GM21576 (cell line): ENCODE results near the gene TPK1.

Experiments
- ATAC-seq: cut with Tn5 transposase; IDR thresholded peaks from one replicate; pipeline ENCODE4 v1.9.1; 2021; ENCODE audit warnings: mild to moderate bottlenecking, moderate library complexity; ENCODE audit not compliant: unreplicated experiment

TPK1 gene

GRCh38 chr7:144494355-144494754 lies 341.5 kb downstream of the TPK1 start:
- no peak for ATAC-seq

GRCh38 chr7:144489504-144489903 lies 346.3 kb downstream of the TPK1 start:
- ATAC-seq: no peak

DNA sequence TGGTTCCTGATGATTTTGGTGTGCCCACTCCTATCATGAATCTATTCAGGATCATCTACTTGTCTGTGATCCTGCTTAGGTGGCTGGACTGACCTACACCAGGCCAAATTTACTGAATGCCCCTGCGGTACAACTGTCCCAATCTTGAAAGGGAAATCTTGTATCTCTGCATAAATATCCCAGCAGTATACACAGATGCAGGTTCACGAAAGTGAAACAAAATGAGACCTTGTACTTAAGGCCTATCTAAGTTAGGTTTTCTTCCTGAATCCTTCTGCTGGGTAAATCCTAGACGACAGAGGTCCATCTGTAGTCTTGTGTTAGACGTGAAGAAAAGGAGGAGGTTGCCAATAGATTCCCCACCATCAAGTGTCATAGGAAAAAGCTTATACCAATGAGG lies 346.9 kb downstream of the TPK1 start:
- no peak for ATAC-seq

DNA sequence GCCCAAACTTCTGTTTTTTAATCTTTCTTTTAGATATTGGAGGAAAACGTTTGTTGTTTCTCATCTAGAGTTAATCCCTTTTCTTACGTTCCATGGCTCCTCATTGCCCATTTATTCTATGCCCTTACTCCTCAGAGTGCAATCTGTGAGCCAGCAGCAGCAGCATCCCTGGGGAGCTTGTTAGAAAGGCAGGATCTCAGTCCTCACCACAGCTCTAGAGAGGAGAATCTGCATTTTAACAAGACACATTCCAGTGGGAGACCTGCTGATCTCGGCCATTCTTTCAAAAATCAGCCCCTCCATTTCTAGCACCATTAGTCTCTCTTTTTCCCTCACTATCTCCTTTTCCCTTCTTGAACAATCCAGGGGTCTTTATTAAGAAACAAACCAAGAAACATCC lies 348.0 kb downstream of the TPK1 start:
- no peak for ATAC-seq

DNA sequence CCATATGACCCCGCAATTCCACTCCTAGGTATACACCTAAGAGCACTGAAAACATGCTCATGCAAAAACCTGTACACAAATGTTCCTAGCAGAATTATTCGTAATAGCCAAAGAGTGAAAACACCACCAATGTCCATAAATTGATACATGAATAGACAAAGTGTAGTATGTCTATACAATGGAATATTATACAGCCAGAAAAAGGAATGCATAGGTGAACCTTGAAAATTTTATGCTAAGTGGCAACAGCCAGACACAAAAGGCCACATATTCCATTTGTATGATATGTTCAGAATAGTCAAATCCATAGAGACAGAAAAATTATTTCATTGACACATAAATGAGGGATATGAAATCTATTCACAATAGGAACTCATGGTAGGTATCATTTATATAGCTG lies 351.4 kb downstream of the TPK1 start:
- ATAC-seq: no peak

- ATAC-seq: no peak
These were observed 352.7 kb downstream of the TPK1 start for GRCh38 chr7:144483189-144483588.

DNA sequence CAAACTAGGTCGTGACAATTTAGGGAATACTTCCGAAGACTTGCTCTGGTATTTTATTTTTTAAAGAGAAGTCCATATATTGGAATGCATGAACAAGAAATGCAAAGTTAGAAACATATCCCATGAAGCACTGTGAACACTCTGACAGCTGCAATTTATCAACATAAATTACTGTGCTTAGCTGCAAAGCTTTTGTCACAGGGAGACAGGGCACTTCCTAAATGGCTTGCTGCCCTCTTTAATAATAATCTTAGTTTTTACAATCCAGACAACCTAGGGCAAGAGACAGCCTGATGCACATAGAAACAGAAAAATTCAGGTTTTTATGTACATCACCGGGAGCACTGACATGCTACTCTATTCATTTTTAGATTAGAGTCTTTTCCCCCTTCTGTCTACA lies 354.0 kb downstream of the TPK1 start:
- ATAC-seq: no peak

GRCh38 chr7:144477348-144477747 lies 358.5 kb downstream of the TPK1 start:
- ATAC-seq: no peak

GRCh38 chr7:144474800-144475615 lies 360.8 kb downstream of the TPK1 start:
- ATAC-seq: no peak

GRCh38 chr7:144474363-144474762 lies 361.5 kb downstream of the TPK1 start:
- ATAC-seq: no peak

GRCh38 chr7:144473908-144474307 lies 361.9 kb downstream of the TPK1 start:
- no peak for ATAC-seq

- ATAC-seq: no peak
These were observed 365.8 kb downstream of the TPK1 start for GRCh38 chr7:144470078-144470477.

DNA sequence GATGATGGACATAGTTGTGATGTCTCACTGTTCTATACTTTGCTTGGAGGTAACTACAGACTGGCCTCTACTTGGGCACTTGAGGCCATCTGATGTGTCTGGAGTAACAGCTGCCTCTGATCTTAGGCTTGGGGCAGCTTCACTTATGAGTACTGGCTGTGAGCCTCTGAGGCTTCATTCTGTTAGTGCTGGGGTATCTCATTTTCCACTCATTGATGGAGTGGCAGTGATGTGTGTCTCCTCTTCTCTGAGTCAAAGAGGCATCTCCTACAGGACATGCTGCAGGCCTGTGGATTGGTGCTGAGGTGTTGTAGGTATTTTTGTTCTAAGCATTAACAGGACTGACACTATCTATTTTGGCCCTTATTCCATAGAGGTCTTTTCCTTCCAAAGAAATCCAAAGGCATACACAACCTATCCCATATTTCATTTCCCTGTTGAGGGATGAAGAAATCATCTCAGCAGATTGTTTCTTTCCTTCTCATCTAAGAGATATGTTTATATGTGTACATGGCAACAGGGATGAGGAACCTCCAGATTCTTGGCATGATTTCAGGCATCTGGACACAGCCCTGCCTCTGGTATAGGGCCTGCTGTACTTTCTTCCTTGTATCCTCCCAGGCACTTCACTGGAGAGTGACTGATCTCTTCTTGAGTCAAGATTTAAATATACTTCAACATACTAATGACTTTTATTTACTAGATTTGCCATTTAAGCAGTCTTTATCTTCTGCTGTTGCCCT lies 366.7 kb downstream of the TPK1 start:
- ATAC-seq: no peak

DNA sequence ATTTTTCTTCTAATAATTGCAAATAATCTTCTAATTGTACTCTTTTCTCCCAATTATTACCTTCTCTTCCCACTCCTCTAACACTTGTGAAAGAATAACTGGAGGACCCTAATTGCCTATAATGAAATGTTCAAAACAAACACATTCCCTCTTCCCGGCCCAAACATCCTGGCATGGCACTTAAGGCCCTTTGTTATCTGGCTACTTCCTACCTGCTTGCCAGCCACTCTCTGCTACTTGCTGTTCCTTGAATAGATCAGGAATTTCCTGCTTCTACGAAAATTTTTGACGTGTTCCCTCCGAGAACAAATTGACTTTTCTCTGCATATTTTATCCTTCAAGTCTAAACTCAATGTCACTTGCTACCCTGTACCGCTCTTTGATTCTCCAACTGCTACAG lies 376.2 kb downstream of the TPK1 start:
- ATAC-seq: no peak

GRCh38 chr7:144455040-144455404 lies 380.8 kb downstream of the TPK1 start:
- ATAC-seq: no peak

DNA sequence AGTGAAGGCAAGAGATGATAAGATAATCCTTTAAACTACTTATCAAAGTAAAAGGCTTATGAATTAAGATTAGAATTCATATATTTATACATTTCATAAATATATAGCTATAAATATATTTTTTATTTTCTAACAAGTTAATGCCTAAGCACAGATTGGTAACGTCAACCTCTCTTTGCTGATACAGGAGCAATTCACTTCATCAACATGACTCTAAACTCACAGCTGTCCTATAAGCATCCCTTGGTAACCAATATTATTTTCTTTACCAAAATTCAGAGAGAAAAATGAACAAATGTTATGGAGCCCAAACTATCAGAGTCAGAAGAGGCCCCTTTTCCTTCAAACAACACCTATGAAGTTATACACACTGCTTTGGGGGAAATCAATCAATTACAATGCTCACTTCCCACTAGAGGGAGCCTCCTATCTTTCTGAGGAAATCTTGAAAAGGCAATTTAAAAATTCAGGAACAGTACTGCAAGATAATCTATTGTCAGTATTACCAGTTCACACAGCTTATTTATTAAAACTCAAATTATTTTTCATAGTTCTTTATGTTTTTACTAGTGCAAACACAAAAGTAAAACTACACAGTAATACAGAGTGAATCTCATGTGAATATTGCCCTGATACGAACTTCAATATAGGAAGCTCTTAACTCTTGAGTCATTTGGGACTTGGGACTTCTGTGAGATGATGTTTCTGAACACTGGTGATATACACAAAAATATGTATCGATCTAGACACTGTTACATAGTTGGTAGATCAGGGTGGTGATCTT lies 381.4 kb downstream of the TPK1 start:
- no peak for ATAC-seq

GRCh38 chr7:144452064-144452463 lies 383.8 kb downstream of the TPK1 start:
- ATAC-seq: peak; percentile 56

GRCh38 chr7:144445590-144445989 lies 390.3 kb downstream of the TPK1 start:
- ATAC-seq: no peak

DNA sequence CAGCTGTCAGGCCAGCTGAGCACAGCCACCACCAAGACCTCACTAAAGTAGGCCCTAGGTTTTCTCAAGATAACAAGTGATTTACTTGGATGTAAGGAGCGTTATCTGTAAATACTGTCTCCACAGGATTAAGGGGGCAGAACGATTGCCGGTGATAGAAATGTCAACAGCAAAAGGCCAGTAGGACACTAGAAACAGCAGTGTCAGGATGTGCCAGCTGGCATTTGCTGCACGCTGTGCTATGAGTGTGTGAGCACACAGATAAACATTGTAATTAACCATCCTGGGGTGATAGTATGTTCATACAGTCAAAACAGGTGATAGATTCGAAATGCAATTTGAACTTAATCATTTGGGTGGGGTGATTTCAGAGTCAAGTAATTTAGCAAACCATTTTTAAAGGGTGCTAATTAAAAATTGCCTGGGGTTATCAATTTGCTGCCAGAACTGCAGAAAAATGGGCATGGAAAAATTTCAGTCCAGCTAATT lies 396.1 kb downstream of the TPK1 start:
- ATAC-seq: no peak

GRCh38 chr7:144438759-144439158 lies 397.1 kb downstream of the TPK1 start:
- ATAC-seq: no peak

GRCh38 chr7:144437370-144438191 lies 398.3 kb downstream of the TPK1 start:
- peak; percentile 76 for ATAC-seq
